GM10266 (cell line): ENCODE data around the gene TACR2.

ENCODE experiments used
- DNase-seq: peaks from one replicate; pipeline ENCODE4 v3.0.0; 2012; ENCODE audit errors: extremely low spot score
- TF ChIP-seq, protein P1 (sequence below): IDR thresholded peaks from 2 replicates; pipeline ENCODE4 v1.5.1; 2012; ENCODE audit warnings: mild to moderate bottlenecking, low read depth; ENCODE audit not compliant: control insufficient read depth, insufficient read depth; ENCODE audit errors: missing control alignments

Gene TACR2

DNA sequence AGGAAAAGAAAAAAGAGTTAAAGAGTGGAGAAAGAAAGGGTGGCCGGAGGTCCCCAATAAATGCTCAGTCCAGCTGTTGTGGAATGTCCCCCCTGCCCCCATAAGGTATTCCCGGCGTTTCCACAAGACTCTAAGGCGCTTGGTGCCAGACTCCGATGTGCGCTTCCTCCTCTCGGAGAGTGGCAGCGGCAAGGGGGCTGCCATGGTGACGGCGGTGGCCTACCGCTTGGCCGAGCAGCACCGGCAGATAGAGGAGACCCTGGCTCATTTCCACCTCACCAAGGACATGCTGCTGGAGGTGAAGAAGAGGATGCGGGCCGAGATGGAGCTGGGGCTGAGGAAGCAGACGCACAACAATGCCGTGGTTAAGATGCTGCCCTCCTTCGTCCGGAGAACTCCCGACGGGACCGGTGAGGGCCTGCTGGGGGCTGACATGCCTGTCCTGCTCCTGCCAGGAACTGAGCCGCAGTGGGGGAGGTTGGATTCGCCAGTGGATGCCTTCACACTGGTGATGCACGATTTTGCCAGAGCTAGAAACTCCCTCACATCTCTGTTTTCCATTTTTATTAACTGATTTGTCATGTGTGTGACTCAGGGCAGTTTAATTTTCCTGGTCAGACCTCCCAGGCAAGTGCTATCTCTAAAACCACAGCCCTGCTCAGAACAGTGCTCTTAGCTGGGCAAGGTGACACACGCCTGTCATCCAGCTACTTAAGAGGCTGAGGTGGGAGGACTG is 34.2 kb downstream of the TACR2 start:
- TF ChIP-seq, protein P1, sequence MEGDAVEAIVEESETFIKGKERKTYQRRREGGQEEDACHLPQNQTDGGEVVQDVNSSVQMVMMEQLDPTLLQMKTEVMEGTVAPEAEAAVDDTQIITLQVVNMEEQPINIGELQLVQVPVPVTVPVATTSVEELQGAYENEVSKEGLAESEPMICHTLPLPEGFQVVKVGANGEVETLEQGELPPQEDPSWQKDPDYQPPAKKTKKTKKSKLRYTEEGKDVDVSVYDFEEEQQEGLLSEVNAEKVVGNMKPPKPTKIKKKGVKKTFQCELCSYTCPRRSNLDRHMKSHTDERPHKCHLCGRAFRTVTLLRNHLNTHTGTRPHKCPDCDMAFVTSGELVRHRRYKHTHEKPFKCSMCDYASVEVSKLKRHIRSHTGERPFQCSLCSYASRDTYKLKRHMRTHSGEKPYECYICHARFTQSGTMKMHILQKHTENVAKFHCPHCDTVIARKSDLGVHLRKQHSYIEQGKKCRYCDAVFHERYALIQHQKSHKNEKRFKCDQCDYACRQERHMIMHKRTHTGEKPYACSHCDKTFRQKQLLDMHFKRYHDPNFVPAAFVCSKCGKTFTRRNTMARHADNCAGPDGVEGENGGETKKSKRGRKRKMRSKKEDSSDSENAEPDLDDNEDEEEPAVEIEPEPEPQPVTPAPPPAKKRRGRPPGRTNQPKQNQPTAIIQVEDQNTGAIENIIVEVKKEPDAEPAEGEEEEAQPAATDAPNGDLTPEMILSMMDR = no peak
- DNase-seq = no peak

DNA sequence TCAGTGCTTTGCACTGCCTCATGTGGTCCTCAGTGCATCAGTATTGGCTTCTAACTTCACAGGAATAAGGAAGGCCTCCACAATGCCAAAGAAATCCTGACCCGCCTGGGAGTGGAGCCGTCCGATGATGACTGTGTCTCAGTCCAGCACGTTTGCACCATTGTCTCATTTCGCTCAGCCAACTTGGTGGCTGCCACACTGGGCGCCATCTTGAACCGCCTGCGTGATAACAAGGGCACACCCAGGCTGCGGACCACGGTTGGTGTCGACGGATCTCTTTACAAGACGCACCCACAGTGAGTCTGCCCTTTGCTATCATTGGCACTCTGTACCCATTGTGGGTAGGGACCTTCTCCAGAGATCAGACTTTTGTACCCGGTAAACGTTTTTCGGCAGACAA is 36.9 kb downstream of the TACR2 start:
- DNase-seq = no peak
- TF ChIP-seq, protein P1 = no peak

- DNase-seq = no peak
- TF ChIP-seq, protein P1 = no peak
These were observed 38.8 kb downstream of the TACR2 start for GRCh38 chr10:69377933-69378332.

GRCh38 chr10:69377191-69377590 is 39.5 kb downstream of the TACR2 start:
- DNase-seq = no peak
- TF ChIP-seq, protein P1 = no peak

- no peak for DNase-seq
- TF ChIP-seq, protein P1 = no peak
These were observed 40.1 kb downstream of the TACR2 start for GRCh38 chr10:69376662-69377061.

DNA sequence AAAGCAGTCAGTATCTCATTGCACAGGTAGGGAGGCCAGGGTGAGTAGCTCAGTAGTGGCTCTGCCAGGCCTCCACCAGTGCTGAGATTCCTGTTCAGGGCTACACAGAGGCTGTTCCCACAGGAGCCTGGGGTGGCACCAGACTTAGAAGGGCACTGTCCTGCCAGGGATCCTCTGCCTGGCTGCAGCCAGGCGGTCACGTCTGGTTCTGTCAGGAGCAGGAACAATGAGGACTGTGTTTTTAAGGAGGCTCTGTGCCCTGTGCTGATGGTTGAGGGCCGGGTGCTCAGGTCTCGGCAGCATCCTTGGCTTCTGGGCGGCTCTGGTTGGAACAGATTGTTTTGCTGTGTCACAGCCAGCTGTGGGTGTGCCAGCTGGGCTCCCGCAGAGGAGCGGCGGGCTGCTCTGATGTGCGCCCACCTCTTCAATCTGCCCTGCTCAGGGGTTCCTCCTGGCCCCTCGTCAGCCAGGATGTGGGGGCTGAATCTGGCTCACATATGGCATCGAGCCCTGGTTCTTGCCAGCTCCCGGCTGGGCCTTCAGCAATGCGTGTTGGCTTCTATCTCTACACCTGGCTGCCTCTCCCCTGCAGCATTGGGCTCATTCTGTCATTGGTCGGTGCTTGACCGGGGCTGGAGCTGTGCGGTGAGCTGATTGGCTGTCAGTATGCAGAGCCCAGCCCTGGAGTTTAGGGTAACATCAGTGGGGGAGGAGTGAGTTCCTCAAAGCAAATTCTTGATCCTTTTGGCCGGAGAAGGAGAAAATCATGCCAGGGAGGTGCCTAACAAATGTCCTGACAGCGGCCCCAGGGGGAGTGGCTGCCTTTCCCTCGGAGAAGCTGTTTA is 41.2 kb downstream of the TACR2 start:
- TF ChIP-seq, protein P1 = no peak

DNA sequence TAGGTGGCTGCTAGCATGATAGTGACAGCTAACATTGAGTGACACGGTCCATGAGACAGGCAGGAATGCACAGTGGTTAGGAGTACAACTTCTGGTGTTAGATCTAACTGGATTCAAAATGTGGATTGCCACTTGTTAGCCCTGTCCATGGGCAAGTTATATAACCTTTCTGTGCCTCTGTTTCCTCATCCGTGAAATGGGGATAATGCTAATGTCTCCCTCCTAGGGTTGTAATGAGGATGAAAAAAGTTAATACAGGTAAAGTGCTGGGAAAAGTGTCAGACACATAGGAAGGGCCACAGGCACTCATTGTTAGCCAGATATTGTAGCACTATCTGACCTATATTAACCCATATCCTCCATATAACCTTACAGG is 41.8 kb downstream of the TACR2 start:
- no peak for DNase-seq
- TF ChIP-seq, protein P1 = no peak

More for the DNA sequence above, 41.2 kb downstream of the TACR2 start:
- DNase-seq = no peak
